A673 (cell line): Measurements from ENCODE around the gene GP2.

Experiments
- EZH2 ChIP-seq: fragments of 200-600 bp; sonication (generic); IDR thresholded peaks from 2 replicates; pipeline ENCODE4 v1.6.1; 2017; ENCODE audit warnings: borderline replicate concordance, low read depth, mild to moderate bottlenecking, mixed read lengths, antibody characterized with exemption, low read length; ENCODE audit not compliant: poor library complexity, severe bottlenecking
- TF ChIP-seq, protein P1 (sequence below): fragments of 300-800, 200-600 bp; sonication (generic); conservative IDR thresholded peaks from 2 replicates; pipeline ENCODE4 v1.5.1; 2017; ENCODE audit warnings: low read depth, mild to moderate bottlenecking, antibody characterized with exemption, low read length, moderate library complexity, mixed read lengths

DNA sequence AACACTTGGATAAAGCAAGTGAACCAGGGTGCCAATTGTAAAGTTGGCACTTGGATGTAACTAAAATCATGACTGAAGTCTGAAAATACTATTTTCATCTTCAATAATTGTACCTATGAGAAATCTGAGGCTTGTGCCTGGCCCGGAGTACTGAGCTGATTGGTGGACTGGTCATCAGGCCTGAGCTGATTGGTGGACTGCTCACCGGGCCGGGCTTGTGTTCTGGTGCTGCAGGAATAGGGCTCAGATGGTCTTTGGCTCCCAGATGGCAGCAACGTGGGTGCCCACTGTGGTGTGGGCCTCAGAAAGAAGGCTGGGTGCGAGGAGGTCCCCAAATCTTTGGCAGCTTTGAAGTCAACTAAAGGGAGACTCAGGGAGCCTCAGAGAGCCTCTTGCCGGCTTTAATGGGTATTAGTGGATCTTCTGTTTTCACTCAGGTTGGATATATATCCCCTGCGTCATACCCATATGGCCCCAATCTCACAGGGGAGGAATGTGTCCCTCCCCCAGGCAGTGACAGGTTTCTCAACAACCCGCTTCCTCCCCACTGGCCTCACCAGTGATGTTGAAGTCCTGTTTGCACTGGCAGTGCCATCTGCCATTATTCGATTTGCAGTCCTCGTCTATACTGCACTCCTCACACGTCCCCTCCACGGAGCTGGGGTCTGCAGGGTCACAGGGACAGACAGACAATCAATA lies 20.5 kb upstream of the GP2 start:
- TF ChIP-seq, protein P1, sequence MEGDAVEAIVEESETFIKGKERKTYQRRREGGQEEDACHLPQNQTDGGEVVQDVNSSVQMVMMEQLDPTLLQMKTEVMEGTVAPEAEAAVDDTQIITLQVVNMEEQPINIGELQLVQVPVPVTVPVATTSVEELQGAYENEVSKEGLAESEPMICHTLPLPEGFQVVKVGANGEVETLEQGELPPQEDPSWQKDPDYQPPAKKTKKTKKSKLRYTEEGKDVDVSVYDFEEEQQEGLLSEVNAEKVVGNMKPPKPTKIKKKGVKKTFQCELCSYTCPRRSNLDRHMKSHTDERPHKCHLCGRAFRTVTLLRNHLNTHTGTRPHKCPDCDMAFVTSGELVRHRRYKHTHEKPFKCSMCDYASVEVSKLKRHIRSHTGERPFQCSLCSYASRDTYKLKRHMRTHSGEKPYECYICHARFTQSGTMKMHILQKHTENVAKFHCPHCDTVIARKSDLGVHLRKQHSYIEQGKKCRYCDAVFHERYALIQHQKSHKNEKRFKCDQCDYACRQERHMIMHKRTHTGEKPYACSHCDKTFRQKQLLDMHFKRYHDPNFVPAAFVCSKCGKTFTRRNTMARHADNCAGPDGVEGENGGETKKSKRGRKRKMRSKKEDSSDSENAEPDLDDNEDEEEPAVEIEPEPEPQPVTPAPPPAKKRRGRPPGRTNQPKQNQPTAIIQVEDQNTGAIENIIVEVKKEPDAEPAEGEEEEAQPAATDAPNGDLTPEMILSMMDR = no peak
- TF ChIP-seq EZH2 = no peak
